WTC11 (cell line): ENCODE results near the gene C16orf74. TPM values are rescaled to one million over a fixed set of nuclear protein-coding genes. Genes with fewer than 3 reads are reported as not detected.

Experiments
- ATAC-seq: fragments of 200-7000 bp; cut with Tn5 transposase; 2 replicates; pipeline ENCODE4 v1.10.0; 2021; ENCODE audit warnings: mild to moderate bottlenecking, moderate library complexity
- CTCF ChIA-PET: fragments of 300-600 bp; sonication (Branson Sonifier 250); formaldehyde crosslinking; loops from one replicate; lab custom pipeline; 2021; ENCODE audit warnings: antibody characterized with exemption; lab: Charles Lee
- POLR2A ChIA-PET: fragments of 350-600 bp; sonication (Branson Sonifier 250); formaldehyde crosslinking; loops from one replicate; lab custom pipeline; 2021; ENCODE audit warnings: antibody characterized with exemption; lab: Charles Lee
- DNase-seq: peaks from one replicate; pipeline ENCODE4 v3.0.0; 2021; ENCODE audit warnings: low spot score
- H3K27ac Mint-ChIP-seq: 2 replicates; pipeline ENCODE4 v1.8.0; 2021; ENCODE audit warnings: mixed read lengths
- H3K27me3 Mint-ChIP-seq: 2 replicates; pipeline ENCODE4 v1.8.0; 2021; ENCODE audit warnings: low read depth, mild to moderate bottlenecking, moderate library complexity, mixed read lengths
- H3K36me3 Mint-ChIP-seq: 2 replicates; pipeline ENCODE4 v1.8.0; 2021; ENCODE audit warnings: mixed read lengths
- H3K4me1 Mint-ChIP-seq: 2 replicates; pipeline ENCODE4 v1.8.0; 2022; ENCODE audit warnings: mixed read lengths
- H3K4me3 Mint-ChIP-seq: 2 replicates; pipeline ENCODE4 v1.8.0; 2021; ENCODE audit warnings: mild to moderate bottlenecking, moderate library complexity, mixed read lengths
- H3K9me3 Mint-ChIP-seq: 2 replicates; pipeline ENCODE4 v1.8.0; 2021; ENCODE audit warnings: mixed read lengths
- ELF4 ChIP-seq: sonication (generic); formaldehyde crosslinking; IDR thresholded peaks from 2 replicates; pipeline ENCODE4 v1.8.1; 2022; ENCODE audit warnings: low read depth, mild to moderate bottlenecking, moderate library complexity, missing genetic modification reagents
- FOXJ3 ChIP-seq: sonication (generic); formaldehyde crosslinking; IDR thresholded peaks from 2 replicates; pipeline ENCODE4 v1.9.0; 2021; ENCODE audit warnings: missing genetic modification reagents, mild to moderate bottlenecking, borderline replicate concordance
- IRF2 ChIP-seq: sonication (generic); formaldehyde crosslinking; IDR thresholded peaks from 2 replicates; pipeline ENCODE4 v1.8.0; 2022; ENCODE audit warnings: low read depth, missing genetic modification reagents, borderline replicate concordance
- JUN ChIP-seq: sonication (generic); formaldehyde crosslinking; IDR thresholded peaks from 2 replicates; pipeline ENCODE4 v1.8.0; 2023; ENCODE audit warnings: mild to moderate bottlenecking, missing genetic modification reagents
- MXD4 ChIP-seq: fragments of 250-450 bp; sonication (Bioruptor Pico); IDR thresholded peaks from 2 replicates; pipeline ENCODE4 v1.8.0; 2021; ENCODE audit warnings: mild to moderate bottlenecking, moderate library complexity, borderline replicate concordance
- NFE2L1 ChIP-seq: sonication (generic); formaldehyde crosslinking; IDR thresholded peaks from 2 replicates; pipeline ENCODE4 v1.8.1; 2023; ENCODE audit warnings: missing genetic modification reagents
- NFYB ChIP-seq: sonication (generic); formaldehyde crosslinking; conservative IDR thresholded peaks from 2 replicates; pipeline ENCODE4 v1.8.0; 2022; ENCODE audit warnings: low read depth, missing genetic modification reagents
- NR2C2 ChIP-seq: sonication (generic); formaldehyde crosslinking; IDR thresholded peaks from 2 replicates; pipeline ENCODE4 v1.8.0; 2022; ENCODE audit warnings: mild to moderate bottlenecking, missing genetic modification reagents
- OVOL2 ChIP-seq: fragments of 250-450 bp; sonication (Bioruptor Pico); IDR thresholded peaks from 2 replicates; pipeline ENCODE4 v1.9.0; 2021; ENCODE audit warnings: mild to moderate bottlenecking, borderline replicate concordance
- ZNF219 ChIP-seq: sonication (generic); formaldehyde crosslinking; IDR thresholded peaks from 2 replicates; pipeline ENCODE4 v1.8.0; 2023; ENCODE audit warnings: missing genetic modification reagents, mild to moderate bottlenecking, borderline replicate concordance
- ZNF317 ChIP-seq: sonication (generic); formaldehyde crosslinking; IDR thresholded peaks from 2 replicates; pipeline ENCODE4 v1.8.1; 2023; ENCODE audit warnings: low read depth, mild to moderate bottlenecking, moderate library complexity, missing genetic modification reagents, borderline replicate concordance
- ZNF423 ChIP-seq: fragments of 250-450 bp; sonication (Bioruptor Pico); IDR thresholded peaks from 2 replicates; pipeline ENCODE4 v2.1.2; 2022; ENCODE audit warnings: mild to moderate bottlenecking, moderate library complexity
- ZNF671 ChIP-seq: fragments of 250-450 bp; sonication (Bioruptor Pico); IDR thresholded peaks from 2 replicates; pipeline ENCODE4 v1.8.0; 2021; ENCODE audit warnings: mild to moderate bottlenecking
- total RNA-seq: library from RNA; stranded (reverse); gene quantifications from 3 replicates; pipeline ENCODE4 v1.2.3, GENCODE V29; 2021
- TF ChIP-seq, protein P1 (sequence below): fragments of 250-450 bp; sonication (Bioruptor Pico); IDR thresholded peaks from 2 replicates; pipeline ENCODE4 v1.9.0; 2021; ENCODE audit warnings: moderate library complexity, mild to moderate bottlenecking, inconsistent platforms, borderline replicate concordance
- TF ChIP-seq, protein P2 (sequence below): fragments of 200-600 bp; IDR thresholded peaks from 2 replicates; pipeline ENCODE4 v1.8.0; 2022; ENCODE audit warnings: antibody characterized with exemption
- TF ChIP-seq, protein P3 (sequence below): sonication (generic); formaldehyde crosslinking; IDR thresholded peaks from 2 replicates; pipeline ENCODE4 v1.8.0; 2023; ENCODE audit warnings: mild to moderate bottlenecking, missing genetic modification reagents
- TF ChIP-seq, protein P4 (sequence below): sonication (generic); formaldehyde crosslinking; IDR thresholded peaks from 2 replicates; pipeline ENCODE4 v1.8.1; 2023; ENCODE audit warnings: mild to moderate bottlenecking, missing genetic modification reagents, moderate library complexity
- TF ChIP-seq, protein P5 (sequence below): sonication (generic); formaldehyde crosslinking; conservative IDR thresholded peaks from 2 replicates; pipeline ENCODE4 v1.8.1; 2022; ENCODE audit warnings: mild to moderate bottlenecking, missing genetic modification reagents

Gene C16orf74
- total RNA-seq, 1 experiment from 2014 or later: 8.3 TPM

DNA sequence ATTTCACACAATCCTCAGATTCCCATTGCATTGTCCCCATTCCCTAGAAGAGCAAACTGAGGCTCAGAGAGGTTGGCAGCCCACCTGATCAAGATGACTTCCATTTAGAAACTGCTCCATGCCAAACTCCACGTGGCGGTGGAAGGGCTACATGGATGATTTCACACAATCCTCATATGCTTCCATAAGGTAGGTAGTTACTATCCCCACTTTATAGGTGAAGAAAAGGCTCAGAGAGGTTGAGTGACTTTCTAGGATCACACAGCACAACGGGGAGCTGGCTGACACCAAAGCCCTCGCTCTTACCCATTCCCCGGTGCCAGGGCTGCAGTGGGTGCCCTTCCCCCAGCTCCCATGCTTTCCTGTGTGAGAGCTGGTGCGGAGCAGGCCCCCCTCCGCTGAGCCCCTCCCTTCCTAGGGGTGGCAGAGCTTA lies 52.4 kb downstream of the C16orf74 start:
- no peak overlapping the region for H3K27ac Mint-ChIP-seq
- H3K27me3 Mint-ChIP-seq: peaks cover 4% of the 10 kb centered on the region
- DNase-seq: no peak
- ChIA-PET POLR2A (interaction anchor here (0.6 to 1.1 kb wide), 2 partner anchors 9 to 12 kb away, joined by 3 to 5 read pairs; no protein-coding TSS in a partner anchor), CTCF (interaction anchor here (0.6 to 2.4 kb wide), 6 partner anchors 9 to 55 kb away, joined by 3 to 14 read pairs (median 10); partner anchors contain the start of gene GINS2)
- no peak overlapping the region for H3K4me3 Mint-ChIP-seq
- no peak for ATAC-seq
- 0 out of 2 replicates have a peak, but pooled peaks cover 6% of the 10 kb centered on the region for H3K4me1 Mint-ChIP-seq
- no peaks in the 10 kb centered on the region for H3K36me3 Mint-ChIP-seq
- no peaks in the 10 kb centered on the region for H3K9me3 Mint-ChIP-seq
- TF ChIP-seq MXD4 (CRISPR knock-in tag) (no peak), ZNF317 (CRISPR knock-in tag) (no peak)
- TF ChIP-seq, protein P1, sequence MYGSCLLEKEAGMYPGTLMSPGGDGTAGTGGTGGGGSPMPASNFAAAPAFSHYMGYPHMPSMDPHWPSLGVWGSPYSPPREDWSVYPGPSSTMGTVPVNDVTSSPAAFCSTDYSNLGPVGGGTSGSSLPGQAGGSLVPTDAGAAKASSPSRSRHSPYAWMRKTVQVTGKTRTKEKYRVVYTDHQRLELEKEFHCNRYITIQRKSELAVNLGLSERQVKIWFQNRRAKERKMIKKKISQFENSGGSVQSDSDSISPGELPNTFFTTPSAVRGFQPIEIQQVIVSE (CRISPR knock-in tag): no peak

DNA sequence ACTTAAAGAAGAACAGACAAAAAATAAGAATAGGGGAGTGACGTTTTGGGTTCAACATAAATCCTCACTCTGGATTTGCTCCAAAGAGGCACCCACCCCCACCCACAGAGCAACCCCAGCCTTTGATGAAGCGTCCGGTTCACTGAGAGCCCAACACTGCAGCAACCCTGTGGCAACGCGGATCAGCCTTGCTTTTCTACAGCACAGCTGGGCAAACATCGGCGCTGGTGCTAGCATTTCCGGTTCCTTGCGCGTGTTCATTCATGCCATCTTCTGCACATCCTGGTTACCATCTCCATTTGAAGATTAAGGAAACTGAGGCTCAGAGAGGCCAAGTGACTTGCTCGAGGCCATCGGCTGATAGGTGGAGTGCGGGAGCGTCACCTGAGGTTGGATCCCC lies 53.5 kb downstream of the C16orf74 start:
- H3K4me3 Mint-ChIP-seq: no peak overlapping the region
- ChIA-PET CTCF (interaction anchor here (2.4 kb wide), 1 partner anchor 14 kb away, joined by 7 read pairs; no protein-coding TSS in a partner anchor), POLR2A (no interaction called here)
- TF ChIP-seq MXD4 (CRISPR knock-in tag) (no peak), FOXJ3 (no peak), IRF2 (no peak), ELF4 (no peak), NR2C2 (CRISPR knock-in tag) (no peak), JUN (CRISPR knock-in tag) (no peak), NFE2L1 (CRISPR knock-in tag) (no peak), ZNF423 (no peak), OVOL2 (CRISPR knock-in tag) (no peak), ZNF219 (CRISPR knock-in tag) (no peak), NFYB (CRISPR knock-in tag) (no peak), ZNF671 (no peak)
- TF ChIP-seq, protein P2, sequence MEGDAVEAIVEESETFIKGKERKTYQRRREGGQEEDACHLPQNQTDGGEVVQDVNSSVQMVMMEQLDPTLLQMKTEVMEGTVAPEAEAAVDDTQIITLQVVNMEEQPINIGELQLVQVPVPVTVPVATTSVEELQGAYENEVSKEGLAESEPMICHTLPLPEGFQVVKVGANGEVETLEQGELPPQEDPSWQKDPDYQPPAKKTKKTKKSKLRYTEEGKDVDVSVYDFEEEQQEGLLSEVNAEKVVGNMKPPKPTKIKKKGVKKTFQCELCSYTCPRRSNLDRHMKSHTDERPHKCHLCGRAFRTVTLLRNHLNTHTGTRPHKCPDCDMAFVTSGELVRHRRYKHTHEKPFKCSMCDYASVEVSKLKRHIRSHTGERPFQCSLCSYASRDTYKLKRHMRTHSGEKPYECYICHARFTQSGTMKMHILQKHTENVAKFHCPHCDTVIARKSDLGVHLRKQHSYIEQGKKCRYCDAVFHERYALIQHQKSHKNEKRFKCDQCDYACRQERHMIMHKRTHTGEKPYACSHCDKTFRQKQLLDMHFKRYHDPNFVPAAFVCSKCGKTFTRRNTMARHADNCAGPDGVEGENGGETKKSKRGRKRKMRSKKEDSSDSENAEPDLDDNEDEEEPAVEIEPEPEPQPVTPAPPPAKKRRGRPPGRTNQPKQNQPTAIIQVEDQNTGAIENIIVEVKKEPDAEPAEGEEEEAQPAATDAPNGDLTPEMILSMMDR: no peak
- TF ChIP-seq, protein P1 (CRISPR knock-in tag): no peak
- TF ChIP-seq, protein P3, sequence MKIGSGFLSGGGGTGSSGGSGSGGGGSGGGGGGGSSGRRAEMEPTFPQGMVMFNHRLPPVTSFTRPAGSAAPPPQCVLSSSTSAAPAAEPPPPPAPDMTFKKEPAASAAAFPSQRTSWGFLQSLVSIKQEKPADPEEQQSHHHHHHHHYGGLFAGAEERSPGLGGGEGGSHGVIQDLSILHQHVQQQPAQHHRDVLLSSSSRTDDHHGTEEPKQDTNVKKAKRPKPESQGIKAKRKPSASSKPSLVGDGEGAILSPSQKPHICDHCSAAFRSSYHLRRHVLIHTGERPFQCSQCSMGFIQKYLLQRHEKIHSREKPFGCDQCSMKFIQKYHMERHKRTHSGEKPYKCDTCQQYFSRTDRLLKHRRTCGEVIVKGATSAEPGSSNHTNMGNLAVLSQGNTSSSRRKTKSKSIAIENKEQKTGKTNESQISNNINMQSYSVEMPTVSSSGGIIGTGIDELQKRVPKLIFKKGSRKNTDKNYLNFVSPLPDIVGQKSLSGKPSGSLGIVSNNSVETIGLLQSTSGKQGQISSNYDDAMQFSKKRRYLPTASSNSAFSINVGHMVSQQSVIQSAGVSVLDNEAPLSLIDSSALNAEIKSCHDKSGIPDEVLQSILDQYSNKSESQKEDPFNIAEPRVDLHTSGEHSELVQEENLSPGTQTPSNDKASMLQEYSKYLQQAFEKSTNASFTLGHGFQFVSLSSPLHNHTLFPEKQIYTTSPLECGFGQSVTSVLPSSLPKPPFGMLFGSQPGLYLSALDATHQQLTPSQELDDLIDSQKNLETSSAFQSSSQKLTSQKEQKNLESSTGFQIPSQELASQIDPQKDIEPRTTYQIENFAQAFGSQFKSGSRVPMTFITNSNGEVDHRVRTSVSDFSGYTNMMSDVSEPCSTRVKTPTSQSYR (CRISPR knock-in tag): no peak
- TF ChIP-seq, protein P4, sequence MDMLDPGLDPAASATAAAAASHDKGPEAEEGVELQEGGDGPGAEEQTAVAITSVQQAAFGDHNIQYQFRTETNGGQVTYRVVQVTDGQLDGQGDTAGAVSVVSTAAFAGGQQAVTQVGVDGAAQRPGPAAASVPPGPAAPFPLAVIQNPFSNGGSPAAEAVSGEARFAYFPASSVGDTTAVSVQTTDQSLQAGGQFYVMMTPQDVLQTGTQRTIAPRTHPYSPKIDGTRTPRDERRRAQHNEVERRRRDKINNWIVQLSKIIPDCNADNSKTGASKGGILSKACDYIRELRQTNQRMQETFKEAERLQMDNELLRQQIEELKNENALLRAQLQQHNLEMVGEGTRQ: no peak
- TF ChIP-seq, protein P5, sequence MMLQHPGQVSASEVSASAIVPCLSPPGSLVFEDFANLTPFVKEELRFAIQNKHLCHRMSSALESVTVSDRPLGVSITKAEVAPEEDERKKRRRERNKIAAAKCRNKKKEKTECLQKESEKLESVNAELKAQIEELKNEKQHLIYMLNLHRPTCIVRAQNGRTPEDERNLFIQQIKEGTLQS (CRISPR knock-in tag): no peak
- no peaks in the 10 kb centered on the region for H3K9me3 Mint-ChIP-seq
- 0 out of 2 replicates have a peak, but pooled peaks cover 6% of the 10 kb centered on the region for H3K4me1 Mint-ChIP-seq
- H3K27me3 Mint-ChIP-seq: peaks cover 4% of the 10 kb centered on the region
- H3K27ac Mint-ChIP-seq: no peak overlapping the region
- H3K36me3 Mint-ChIP-seq: no peaks in the 10 kb centered on the region
- DNase-seq (no peak), ATAC-seq (no peak)
